Liver (tissue), 9 donors: Measurements from ENCODE around the gene ZCCHC14. TPM values are rescaled to one million over a fixed set of nuclear protein-coding genes. Genes with fewer than 3 reads are reported as not detected.
"Not testable (repeated sequence)": the region's sequence is repeated elsewhere in the genome, so short reads cannot be mapped to it uniquely, and the experiment has no call there.

Experiments used
- DNase-seq: peaks from one replicate; pipeline ENCODE4 v3.0.0-alpha.2; 2017; ENCODE audit warnings: low spot score
- H3K27ac ChIP-seq, 2 donors: one replicate each; pipeline ENCODE4 v1.7.0; 2013; ENCODE audit warnings: inconsistent platforms in 2 of 2, low read length in 2 of 2, control low read depth in 1 of 2, low read depth in 1 of 2, mild to moderate bottlenecking in 1 of 2
- H3K27me3 ChIP-seq, 4 donors: one replicate each; pipeline versions ENCODE4 v1.6.1 to v1.7.0; 2013; ENCODE audit warnings: low read length in 3 of 4, inconsistent platforms in 1 of 4, mild to moderate bottlenecking in 1 of 4, moderate library complexity in 1 of 4; ENCODE audit not compliant: control insufficient read depth in 4 of 4, insufficient read depth in 4 of 4
- H3K36me3 ChIP-seq, 4 donors: one replicate each; pipeline versions ENCODE4 v1.6.1 to v1.7.0; 2013; ENCODE audit warnings: low read length in 3 of 4, mild to moderate bottlenecking in 3 of 4, low read depth in 1 of 4, moderate library complexity in 1 of 4; ENCODE audit not compliant: control insufficient read depth in 4 of 4, insufficient read depth in 3 of 4
- H3K4me1 ChIP-seq, 4 donors: one replicate each; pipeline versions ENCODE4 v1.6.1 to v1.7.0; 2013; ENCODE audit warnings: low read length in 3 of 4, mild to moderate bottlenecking in 3 of 4, moderate library complexity in 1 of 4; ENCODE audit not compliant: control insufficient read depth in 4 of 4, insufficient read depth in 4 of 4
- H3K4me3 ChIP-seq, 3 donors: one replicate each; pipeline versions ENCODE4 v1.6.1 to v1.7.0; 2013; ENCODE audit warnings: low read length in 3 of 3, control low read depth in 1 of 3, low read depth in 1 of 3, mild to moderate bottlenecking in 1 of 3
- H3K9ac ChIP-seq, 2 donors: one replicate each; pipeline ENCODE4 v1.7.0; 2013; ENCODE audit warnings: low read length in 2 of 2, mild to moderate bottlenecking in 2 of 2, moderate library complexity in 2 of 2, control low read depth in 1 of 2, low read depth in 1 of 2
- H3K9me3 ChIP-seq, 4 donors: one replicate each; pipeline versions ENCODE4 v1.6.1 to v1.7.0; 2013; ENCODE audit warnings: low read length in 3 of 4; ENCODE audit not compliant: control insufficient read depth in 4 of 4
- EGR1 ChIP-seq, 2 donors: IDR thresholded peaks; 2 replicates each; pipeline ENCODE4 v1.6.1; 2016 to 2018; ENCODE audit warnings: antibody characterized with exemption in 2 of 2, low read depth in 2 of 2
- FOXA1 ChIP-seq: IDR thresholded peaks from 2 replicates; pipeline ENCODE4 v1.6.1; 2016; ENCODE audit warnings: antibody characterized with exemption
- FOXA2 ChIP-seq: IDR thresholded peaks from 2 replicates; pipeline ENCODE4 v1.6.1; 2016; ENCODE audit warnings: antibody characterized with exemption
- GABPA ChIP-seq, 2 donors: IDR thresholded peaks in 1 of 2; conservative IDR thresholded peaks in 1 of 2; 2 replicates each; pipeline ENCODE4 v1.6.1; 2016; ENCODE audit warnings: antibody characterized with exemption in 2 of 2, mild to moderate bottlenecking in 1 of 2, moderate library complexity in 1 of 2
- HNF4A ChIP-seq, 2 donors: conservative IDR thresholded peaks; 2 replicates each; pipeline ENCODE4 v1.6.1; 2016; ENCODE audit warnings: antibody characterized with exemption in 2 of 2, mild to moderate bottlenecking in 2 of 2
- HNF4G ChIP-seq: IDR thresholded peaks from 2 replicates; pipeline ENCODE4 v1.6.1; 2016; ENCODE audit warnings: antibody characterized with exemption
- JUND ChIP-seq, 2 donors: IDR thresholded peaks; 2 replicates each; pipeline ENCODE4 v1.6.1; 2016; ENCODE audit warnings: antibody characterized with exemption in 2 of 2
- NR2F2 ChIP-seq: IDR thresholded peaks from 2 replicates; pipeline ENCODE4 v1.6.1; 2016; ENCODE audit warnings: antibody characterized with exemption
- RAD21 ChIP-seq, 2 donors: IDR thresholded peaks; 2 replicates each; pipeline ENCODE4 v1.6.1; 2016; ENCODE audit warnings: antibody characterized with exemption in 2 of 2, mild to moderate bottlenecking in 2 of 2
- RXRA ChIP-seq, 2 donors: IDR thresholded peaks; 2 replicates each; pipeline ENCODE4 v1.6.1; 2017 to 2018; ENCODE audit warnings: antibody characterized with exemption in 2 of 2, mild to moderate bottlenecking in 1 of 2
- SP1 ChIP-seq: IDR thresholded peaks from 2 replicates; pipeline ENCODE4 v1.6.1; 2018; ENCODE audit warnings: antibody characterized with exemption, mild to moderate bottlenecking
- TAF1 ChIP-seq: conservative IDR thresholded peaks from 2 replicates; pipeline ENCODE4 v1.6.1; 2016; ENCODE audit warnings: antibody characterized with exemption, mild to moderate bottlenecking
- YY1 ChIP-seq: IDR thresholded peaks from 2 replicates; pipeline ENCODE4 v1.6.1; 2016; ENCODE audit warnings: antibody characterized with exemption, mild to moderate bottlenecking
- WGBS: extraction: QIAGEN DNeasy Blood & Tissue Kit; methylation state at CpG from one replicate; pipeline ENCODE4 v1.1.7; 2013; 5-methylcytosine and 5-hydroxymethylcytosine counted together
- polyA plus RNA-seq, 2 donors: library from polyadenylated mRNA; stranded (reverse) in 1 of 2; unstranded in 1 of 2; fragments of 200-250 nt in 1 of 2; fragments of >200 nt in 1 of 2; fragmentation: Nextera tagmentation in 1 of 2; extraction: Ambion mirVana in 1 of 2; gene quantifications; one replicate each; pipeline versions ENCODE4 v1.2.1 to v1.2.3, GENCODE V29; 2013 to 2015
- total RNA-seq, 2 donors: library from RNA; depleted of rRNA; stranded (reverse); fragments of >200 nt; gene quantifications; one replicate each; pipeline ENCODE4 v1.2.3, GENCODE V29; 2014
- TF ChIP-seq, protein P1 (sequence below): IDR thresholded peaks from 2 replicates; pipeline ENCODE4 v1.6.1; 2016; ENCODE audit warnings: antibody characterized with exemption
- TF ChIP-seq, protein P2 (sequence below): fragments of 150-350 bp; IDR thresholded peaks from 2 replicates; pipeline ENCODE4 v1.5.1; 2017; ENCODE audit warnings: improper control_type of control experiment, low read depth, low read length; ENCODE audit not compliant: missing input control
- TF ChIP-seq, protein P3 (sequence below): IDR thresholded peaks from 2 replicates; pipeline ENCODE4 v1.6.1; 2016; ENCODE audit warnings: antibody characterized with exemption, mild to moderate bottlenecking
- TF ChIP-seq, protein P4 (sequence below): IDR thresholded peaks from 2 replicates; pipeline ENCODE4 v1.6.1; 2016; ENCODE audit warnings: antibody characterized with exemption
- TF ChIP-seq, protein P5 (sequence below): IDR thresholded peaks from 2 replicates; pipeline ENCODE4 v1.6.1; 2016; ENCODE audit warnings: antibody characterized with exemption
- donor health status: healthy.
- donor health status: healthy.
- donor health status: healthy.
- donor health status: healthy.
- donor health status: healthy.

ZCCHC14 gene
- total and polyA plus RNA-seq, 4 donors: 6.3 to 21.7 (median 8.0) TPM

DNA sequence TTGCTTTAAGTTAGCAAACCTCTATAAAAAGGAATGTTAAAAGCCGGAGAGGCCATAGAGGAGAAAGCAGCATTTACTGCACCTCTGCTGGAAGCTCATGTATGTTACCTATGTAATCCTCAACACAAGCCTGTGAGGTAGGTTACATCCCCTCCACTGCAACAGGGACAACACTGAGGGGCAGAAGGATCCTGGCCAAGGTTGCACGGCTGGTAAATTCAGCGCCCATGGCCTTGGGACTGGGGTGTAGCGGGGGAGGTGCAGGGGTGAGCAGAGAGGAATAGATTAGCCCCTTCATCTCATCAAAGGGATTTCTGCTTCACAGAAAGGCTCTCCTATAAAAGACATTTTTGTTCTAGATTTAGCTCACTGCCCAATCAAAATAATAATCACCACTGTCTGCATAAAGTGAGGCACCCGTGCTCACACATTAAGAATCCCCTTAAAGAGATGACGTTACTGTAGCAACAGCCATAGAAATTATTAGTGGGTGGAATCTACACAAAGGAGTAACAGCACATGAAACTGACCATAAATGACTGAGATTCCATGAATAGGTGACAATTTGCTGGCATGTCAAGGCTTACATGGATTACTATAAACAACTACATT is 3.3 kb downstream of the ZCCHC14 start:
- Histone ChIP-seq H3K9me3 (no peaks in the 10 kb centered on the region), H3K27ac (peak overlapping the region; percentile 69 to 76), H3K27me3 (no peaks in the 10 kb centered on the region), H3K4me3 (peak overlapping the region; percentile 26 to 94 (median 75)), H3K4me1 (peaks cover 22 to 77% (median 48%) of the 10 kb centered on the region in 4 donors), H3K9ac (peak overlapping the region; percentile 77 to 88), H3K36me3 (peaks cover 0 to 3% (median 0%) of the 10 kb centered on the region in 4 donors)
- DNase-seq: no peak
- WGBS: 49% methylated on average over 6 of the region's 6 CpGs
- TF ChIP-seq YY1 (no peak), HNF4A (conservative IDR thresholded peaks at IDR 0.05) (no peak), FOXA1 (no peak), TAF1 (no peak), RAD21 (IDR thresholded peaks at IDR 0.05) (no peak), GABPA (IDR thresholded peaks at IDR 0.05 in 1 of 2, conservative IDR thresholded peaks at IDR 0.05 in 1 of 2) (no peak), NR2F2 (no peak), HNF4G (no peak), SP1 (no peak), RXRA (IDR thresholded peaks at IDR 0.05) (no peak), JUND (IDR thresholded peaks at IDR 0.05) (no peak), FOXA2 (no peak), EGR1 (IDR thresholded peaks at IDR 0.05; ENCODE audit: low read depth in 2 of 2) (no peak)
- TF ChIP-seq, protein P1, sequence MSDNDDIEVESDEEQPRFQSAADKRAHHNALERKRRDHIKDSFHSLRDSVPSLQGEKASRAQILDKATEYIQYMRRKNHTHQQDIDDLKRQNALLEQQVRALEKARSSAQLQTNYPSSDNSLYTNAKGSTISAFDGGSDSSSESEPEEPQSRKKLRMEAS: no peak
- TF ChIP-seq, protein P2, sequence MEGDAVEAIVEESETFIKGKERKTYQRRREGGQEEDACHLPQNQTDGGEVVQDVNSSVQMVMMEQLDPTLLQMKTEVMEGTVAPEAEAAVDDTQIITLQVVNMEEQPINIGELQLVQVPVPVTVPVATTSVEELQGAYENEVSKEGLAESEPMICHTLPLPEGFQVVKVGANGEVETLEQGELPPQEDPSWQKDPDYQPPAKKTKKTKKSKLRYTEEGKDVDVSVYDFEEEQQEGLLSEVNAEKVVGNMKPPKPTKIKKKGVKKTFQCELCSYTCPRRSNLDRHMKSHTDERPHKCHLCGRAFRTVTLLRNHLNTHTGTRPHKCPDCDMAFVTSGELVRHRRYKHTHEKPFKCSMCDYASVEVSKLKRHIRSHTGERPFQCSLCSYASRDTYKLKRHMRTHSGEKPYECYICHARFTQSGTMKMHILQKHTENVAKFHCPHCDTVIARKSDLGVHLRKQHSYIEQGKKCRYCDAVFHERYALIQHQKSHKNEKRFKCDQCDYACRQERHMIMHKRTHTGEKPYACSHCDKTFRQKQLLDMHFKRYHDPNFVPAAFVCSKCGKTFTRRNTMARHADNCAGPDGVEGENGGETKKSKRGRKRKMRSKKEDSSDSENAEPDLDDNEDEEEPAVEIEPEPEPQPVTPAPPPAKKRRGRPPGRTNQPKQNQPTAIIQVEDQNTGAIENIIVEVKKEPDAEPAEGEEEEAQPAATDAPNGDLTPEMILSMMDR: no peak
- TF ChIP-seq, protein P3, sequence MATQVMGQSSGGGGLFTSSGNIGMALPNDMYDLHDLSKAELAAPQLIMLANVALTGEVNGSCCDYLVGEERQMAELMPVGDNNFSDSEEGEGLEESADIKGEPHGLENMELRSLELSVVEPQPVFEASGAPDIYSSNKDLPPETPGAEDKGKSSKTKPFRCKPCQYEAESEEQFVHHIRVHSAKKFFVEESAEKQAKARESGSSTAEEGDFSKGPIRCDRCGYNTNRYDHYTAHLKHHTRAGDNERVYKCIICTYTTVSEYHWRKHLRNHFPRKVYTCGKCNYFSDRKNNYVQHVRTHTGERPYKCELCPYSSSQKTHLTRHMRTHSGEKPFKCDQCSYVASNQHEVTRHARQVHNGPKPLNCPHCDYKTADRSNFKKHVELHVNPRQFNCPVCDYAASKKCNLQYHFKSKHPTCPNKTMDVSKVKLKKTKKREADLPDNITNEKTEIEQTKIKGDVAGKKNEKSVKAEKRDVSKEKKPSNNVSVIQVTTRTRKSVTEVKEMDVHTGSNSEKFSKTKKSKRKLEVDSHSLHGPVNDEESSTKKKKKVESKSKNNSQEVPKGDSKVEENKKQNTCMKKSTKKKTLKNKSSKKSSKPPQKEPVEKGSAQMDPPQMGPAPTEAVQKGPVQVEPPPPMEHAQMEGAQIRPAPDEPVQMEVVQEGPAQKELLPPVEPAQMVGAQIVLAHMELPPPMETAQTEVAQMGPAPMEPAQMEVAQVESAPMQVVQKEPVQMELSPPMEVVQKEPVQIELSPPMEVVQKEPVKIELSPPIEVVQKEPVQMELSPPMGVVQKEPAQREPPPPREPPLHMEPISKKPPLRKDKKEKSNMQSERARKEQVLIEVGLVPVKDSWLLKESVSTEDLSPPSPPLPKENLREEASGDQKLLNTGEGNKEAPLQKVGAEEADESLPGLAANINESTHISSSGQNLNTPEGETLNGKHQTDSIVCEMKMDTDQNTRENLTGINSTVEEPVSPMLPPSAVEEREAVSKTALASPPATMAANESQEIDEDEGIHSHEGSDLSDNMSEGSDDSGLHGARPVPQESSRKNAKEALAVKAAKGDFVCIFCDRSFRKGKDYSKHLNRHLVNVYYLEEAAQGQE: no peak
- TF ChIP-seq, protein P4, sequence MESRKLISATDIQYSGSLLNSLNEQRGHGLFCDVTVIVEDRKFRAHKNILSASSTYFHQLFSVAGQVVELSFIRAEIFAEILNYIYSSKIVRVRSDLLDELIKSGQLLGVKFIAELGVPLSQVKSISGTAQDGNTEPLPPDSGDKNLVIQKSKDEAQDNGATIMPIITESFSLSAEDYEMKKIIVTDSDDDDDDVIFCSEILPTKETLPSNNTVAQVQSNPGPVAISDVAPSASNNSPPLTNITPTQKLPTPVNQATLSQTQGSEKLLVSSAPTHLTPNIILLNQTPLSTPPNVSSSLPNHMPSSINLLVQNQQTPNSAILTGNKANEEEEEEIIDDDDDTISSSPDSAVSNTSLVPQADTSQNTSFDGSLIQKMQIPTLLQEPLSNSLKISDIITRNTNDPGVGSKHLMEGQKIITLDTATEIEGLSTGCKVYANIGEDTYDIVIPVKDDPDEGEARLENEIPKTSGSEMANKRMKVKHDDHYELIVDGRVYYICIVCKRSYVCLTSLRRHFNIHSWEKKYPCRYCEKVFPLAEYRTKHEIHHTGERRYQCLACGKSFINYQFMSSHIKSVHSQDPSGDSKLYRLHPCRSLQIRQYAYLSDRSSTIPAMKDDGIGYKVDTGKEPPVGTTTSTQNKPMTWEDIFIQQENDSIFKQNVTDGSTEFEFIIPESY: no peak
- TF ChIP-seq, protein P5, sequence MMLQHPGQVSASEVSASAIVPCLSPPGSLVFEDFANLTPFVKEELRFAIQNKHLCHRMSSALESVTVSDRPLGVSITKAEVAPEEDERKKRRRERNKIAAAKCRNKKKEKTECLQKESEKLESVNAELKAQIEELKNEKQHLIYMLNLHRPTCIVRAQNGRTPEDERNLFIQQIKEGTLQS: no peak

DNA sequence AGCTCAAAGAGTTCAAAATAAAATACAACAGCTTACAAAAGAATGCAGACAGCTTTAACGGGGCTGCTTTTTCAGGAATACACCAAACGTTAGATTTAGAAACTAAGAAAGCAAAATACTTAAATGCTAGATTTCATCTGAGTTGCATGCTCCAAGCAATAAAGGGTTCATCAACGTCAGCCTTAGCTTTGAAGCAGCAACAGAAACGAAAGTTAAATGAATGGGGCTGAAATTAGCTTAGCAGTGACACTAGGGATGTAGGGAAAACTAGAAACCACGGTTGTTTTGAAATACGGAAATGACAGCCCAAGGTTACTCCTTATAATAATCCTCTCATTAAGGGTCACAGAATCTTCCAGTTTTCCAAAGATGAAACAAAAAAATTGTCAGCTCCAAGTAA is 3.9 kb downstream of the ZCCHC14 start:
- H3K27me3 ChIP-seq, DNase-seq, H3K9me3 ChIP-seq, H3K36me3 ChIP-seq: not testable (repeated sequence)
- Histone ChIP-seq H3K9ac (peak overlapping the region in 1 of 2 donors; percentile 77), H3K27ac (peak overlapping the region in 1 of 2 donors; percentile 69), H3K4me3 (peak overlapping the region in 1 of 3 donors; percentile 26), H3K4me1 (peaks cover 18 to 78% (median 51%) of the 10 kb centered on the region in 4 donors)
- 30% methylated on average over 4 of the region's 6 CpGs for WGBS
